Measurements from ENCODE around the gene SUGCT.

The SUGCT gene

DNA sequence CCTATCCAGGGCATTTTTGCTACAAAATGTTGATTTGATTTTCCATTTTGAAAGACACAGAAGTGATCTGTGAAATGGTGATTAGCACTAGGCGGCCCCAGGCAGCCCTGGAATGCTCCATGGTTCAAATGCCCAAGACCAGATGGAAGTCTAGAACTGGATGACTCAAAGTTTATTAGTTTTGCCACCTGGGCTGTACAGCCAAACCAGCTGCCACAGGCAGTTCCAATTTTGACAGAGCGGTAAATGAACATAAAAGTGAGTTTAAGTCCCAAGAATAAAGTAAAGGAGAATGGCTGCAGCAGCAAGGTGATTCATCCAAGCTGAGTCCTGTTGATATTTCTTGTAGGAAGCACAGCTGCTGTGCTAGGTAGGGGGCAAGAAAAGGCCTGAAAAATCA, 180.5 kb downstream of the SUGCT start:
- Histone ChIP-seq H3K9me3 (ENCODE audit: insufficient read depth, low read length) (no peaks in the 10 kb centered on the region), H3K79me2 (ENCODE audit: low read length) (no peaks in the 10 kb centered on the region), H3K4me1 (ENCODE audit: low read length) (no peaks in the 10 kb centered on the region), H2AFZ (ENCODE audit: low read depth, low read length) (no peak overlapping the region), H3K27me3 (ENCODE audit: low read depth, low read length) (peaks cover 9% of the 10 kb centered on the region; the same call in 1 of the 2 replicates), H3K4me2 (ENCODE audit: low read length) (no peak overlapping the region), H3K9ac (ENCODE audit: low read length) (no peak overlapping the region), H3K4me3 (ENCODE audit: low read length) (no peak overlapping the region), H4K20me1 (ENCODE audit: insufficient read depth, low read length) (no peaks in the 10 kb centered on the region), H3K27ac (ENCODE audit: low read length) (no peak overlapping the region), H3K36me3 (replicated peaks; ENCODE audit: low read depth, low read length) (no peaks in the 10 kb centered on the region)
- TF ChIP-seq EZH2phosphoT487 (IDR thresholded peaks at IDR 0.05; ENCODE audit: low read depth): no peak
- TF ChIP-seq, protein P1, sequence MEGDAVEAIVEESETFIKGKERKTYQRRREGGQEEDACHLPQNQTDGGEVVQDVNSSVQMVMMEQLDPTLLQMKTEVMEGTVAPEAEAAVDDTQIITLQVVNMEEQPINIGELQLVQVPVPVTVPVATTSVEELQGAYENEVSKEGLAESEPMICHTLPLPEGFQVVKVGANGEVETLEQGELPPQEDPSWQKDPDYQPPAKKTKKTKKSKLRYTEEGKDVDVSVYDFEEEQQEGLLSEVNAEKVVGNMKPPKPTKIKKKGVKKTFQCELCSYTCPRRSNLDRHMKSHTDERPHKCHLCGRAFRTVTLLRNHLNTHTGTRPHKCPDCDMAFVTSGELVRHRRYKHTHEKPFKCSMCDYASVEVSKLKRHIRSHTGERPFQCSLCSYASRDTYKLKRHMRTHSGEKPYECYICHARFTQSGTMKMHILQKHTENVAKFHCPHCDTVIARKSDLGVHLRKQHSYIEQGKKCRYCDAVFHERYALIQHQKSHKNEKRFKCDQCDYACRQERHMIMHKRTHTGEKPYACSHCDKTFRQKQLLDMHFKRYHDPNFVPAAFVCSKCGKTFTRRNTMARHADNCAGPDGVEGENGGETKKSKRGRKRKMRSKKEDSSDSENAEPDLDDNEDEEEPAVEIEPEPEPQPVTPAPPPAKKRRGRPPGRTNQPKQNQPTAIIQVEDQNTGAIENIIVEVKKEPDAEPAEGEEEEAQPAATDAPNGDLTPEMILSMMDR (IDR thresholded peaks at IDR 0.05; ENCODE audit: low read depth, low read length): no peak

DNA sequence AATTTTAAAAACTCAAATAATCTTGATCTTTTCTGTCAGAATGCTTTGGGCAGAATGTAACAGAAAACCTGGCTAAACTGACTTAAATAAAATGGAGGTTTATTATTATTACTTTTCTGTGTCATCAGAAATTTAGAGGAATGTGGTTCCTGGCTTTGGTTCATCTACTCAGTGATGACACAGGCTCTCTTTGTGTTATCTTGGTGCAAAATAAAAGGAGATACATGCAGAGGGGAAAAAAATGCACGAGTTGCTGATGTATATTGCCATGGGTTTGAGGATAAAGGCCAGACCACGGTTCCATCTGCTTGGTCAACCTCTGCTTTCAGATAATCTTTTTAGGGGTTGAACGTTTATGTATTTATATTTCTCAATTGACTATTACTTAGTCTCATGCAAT, 181.4 kb downstream of the SUGCT start:
- Histone ChIP-seq H3K4me3 (ENCODE audit: low read length) (no peak overlapping the region), H3K27me3 (ENCODE audit: low read depth, low read length) (0 out of 2 replicates have a peak, but pooled peaks cover 4% of the 10 kb centered on the region), H4K20me1 (ENCODE audit: insufficient read depth, low read length) (no peaks in the 10 kb centered on the region), H3K79me2 (ENCODE audit: low read length) (no peaks in the 10 kb centered on the region), H3K9ac (ENCODE audit: low read length) (no peak overlapping the region), H2AFZ (ENCODE audit: low read depth, low read length) (no peak overlapping the region), H3K36me3 (replicated peaks; ENCODE audit: low read depth, low read length) (no peaks in the 10 kb centered on the region), H3K9me3 (ENCODE audit: insufficient read depth, low read length) (no peaks in the 10 kb centered on the region), H3K4me2 (ENCODE audit: low read length) (no peak overlapping the region), H3K4me1 (ENCODE audit: low read length) (no peaks in the 10 kb centered on the region), H3K27ac (ENCODE audit: low read length) (no peak overlapping the region)
- TF ChIP-seq, protein P1 (IDR thresholded peaks at IDR 0.05; ENCODE audit: low read depth, low read length): no peak
- TF ChIP-seq EZH2phosphoT487 (IDR thresholded peaks at IDR 0.05; ENCODE audit: low read depth): no peak

DNA sequence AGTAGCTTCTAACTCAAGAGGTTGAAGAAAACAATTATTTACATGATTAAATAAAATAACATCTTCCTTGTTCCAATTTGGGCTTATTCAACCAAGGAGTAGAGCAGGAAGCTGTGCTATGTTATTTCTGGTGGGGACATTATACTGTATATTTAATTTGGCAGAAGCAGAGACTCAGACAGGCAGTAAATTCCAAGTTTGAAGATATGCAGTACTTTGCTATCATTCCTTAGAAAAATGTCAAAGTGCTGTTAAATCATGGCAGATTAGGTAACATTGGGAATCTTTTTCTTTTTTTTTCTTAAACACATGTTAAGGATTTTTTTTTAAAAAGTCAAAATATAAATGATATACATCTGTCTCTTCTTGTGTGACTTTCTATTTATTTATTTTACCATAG, 190.1 kb downstream of the SUGCT start:
- Histone ChIP-seq H3K79me2 (ENCODE audit: low read length) (no peaks in the 10 kb centered on the region), H3K4me3 (ENCODE audit: low read length) (no peak overlapping the region), H3K9me3 (ENCODE audit: insufficient read depth, low read length) (no peaks in the 10 kb centered on the region), H3K27ac (ENCODE audit: low read length) (no peak overlapping the region), H3K4me2 (ENCODE audit: low read length) (no peak overlapping the region), H3K27me3 (ENCODE audit: low read depth, low read length) (peaks cover 8% of the 10 kb centered on the region), H2AFZ (ENCODE audit: low read depth, low read length) (no peak overlapping the region), H3K36me3 (replicated peaks; ENCODE audit: low read depth, low read length) (no peaks in the 10 kb centered on the region), H3K4me1 (ENCODE audit: low read length) (no peaks in the 10 kb centered on the region), H4K20me1 (ENCODE audit: insufficient read depth, low read length) (no peaks in the 10 kb centered on the region), H3K9ac (ENCODE audit: low read length) (no peak overlapping the region)
- TF ChIP-seq, protein P1 (IDR thresholded peaks at IDR 0.05; ENCODE audit: low read depth, low read length): no peak
- TF ChIP-seq EZH2phosphoT487 (IDR thresholded peaks at IDR 0.05; ENCODE audit: low read depth): no peak

DNA sequence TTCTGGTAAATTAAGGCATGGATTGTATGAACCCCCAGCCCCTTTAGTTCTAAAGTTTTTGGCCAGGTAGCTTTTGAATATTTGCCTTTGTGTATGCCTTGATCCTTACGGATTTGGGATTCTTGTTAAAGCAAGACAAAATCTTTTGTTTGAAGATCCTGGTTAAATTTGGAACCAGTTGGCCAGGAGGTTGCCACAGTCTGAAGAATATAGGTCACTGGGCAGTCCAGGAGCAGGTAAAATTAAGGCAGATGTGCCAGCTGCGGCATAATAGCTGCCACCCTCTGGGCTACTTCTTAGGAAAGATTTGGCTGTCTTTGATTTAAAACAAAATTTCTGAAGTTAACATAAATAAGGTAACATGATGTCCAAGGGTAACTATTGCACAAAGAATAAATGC, 192.3 kb downstream of the SUGCT start:
- Histone ChIP-seq H3K27ac (ENCODE audit: low read length) (no peak overlapping the region), H2AFZ (ENCODE audit: low read depth, low read length) (no peak overlapping the region)

More for the DNA sequence above, 192.3 kb downstream of the SUGCT start:
- H3K27me3 ChIP-seq (ENCODE audit: low read depth, low read length): peaks cover 8% of the 10 kb centered on the region
- H3K79me2 ChIP-seq (ENCODE audit: low read length): no peaks in the 10 kb centered on the region
- H3K4me3 ChIP-seq (ENCODE audit: low read length): no peak overlapping the region
- H3K9ac ChIP-seq (ENCODE audit: low read length): no peak overlapping the region
- H3K36me3 ChIP-seq (replicated peaks; ENCODE audit: low read depth, low read length): no peaks in the 10 kb centered on the region
- no peaks in the 10 kb centered on the region for H3K9me3 ChIP-seq (ENCODE audit: insufficient read depth, low read length)
- no peaks in the 10 kb centered on the region for H3K4me1 ChIP-seq (ENCODE audit: low read length)
- no peaks in the 10 kb centered on the region for H4K20me1 ChIP-seq (ENCODE audit: insufficient read depth, low read length)
- TF ChIP-seq EZH2phosphoT487 (IDR thresholded peaks at IDR 0.05; ENCODE audit: low read depth): no peak
- TF ChIP-seq, protein P1 (IDR thresholded peaks at IDR 0.05; ENCODE audit: low read depth, low read length): no peak
- no peak overlapping the region for H3K4me2 ChIP-seq (ENCODE audit: low read length)
